Measurements from ENCODE around the gene CSRNP3.
"Not testable (repeated sequence)": the region's sequence is repeated elsewhere in the genome, so short reads cannot be mapped to it uniquely, and the experiment has no call there.

Gene CSRNP3

GRCh38 chr2:165647409-165647808, 177.9 kb downstream of the CSRNP3 start:
- Mint-ChIP-seq H3K36me3 (ENCODE audit: insufficient read depth) (no peaks in the 10 kb centered on the region), H3K4me1 (ENCODE audit: low read depth in 2 of 2) (no peaks in the 10 kb centered on the region), H3K9me3 (no peaks in the 10 kb centered on the region), H3K4me3 (no peak overlapping the region), H3K27me3 (peaks cover 29 to 33% of the 10 kb centered on the region in 2 donors), H3K27ac (no peak overlapping the region)
- DNase-seq (no peak), ATAC-seq (replicated peaks) (no peak)

DNA sequence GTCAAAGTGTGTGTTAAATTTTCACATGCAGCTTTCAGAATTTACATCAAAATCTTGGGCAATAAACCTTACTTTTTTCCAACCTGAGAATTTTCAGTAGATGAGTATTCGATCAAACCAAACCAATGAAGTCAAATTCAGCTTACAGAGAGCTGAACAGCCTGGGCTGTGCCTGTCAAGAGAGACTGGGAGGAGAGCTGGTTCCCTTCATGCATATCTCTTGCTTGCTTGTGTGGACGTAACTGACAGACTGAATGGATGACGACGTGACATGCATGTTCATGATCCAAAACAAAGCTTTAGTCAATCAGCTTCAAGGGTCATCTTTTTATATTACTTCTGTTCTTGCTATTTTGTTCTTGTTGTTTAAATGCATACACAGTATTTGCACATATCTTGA, 179.3 kb downstream of the CSRNP3 start:
- no peaks in the 10 kb centered on the region for H3K9me3 Mint-ChIP-seq
- no peak for DNase-seq
- H3K27me3 Mint-ChIP-seq = peaks cover 28 to 30% of the 10 kb centered on the region in 2 donors
- no peak overlapping the region for H3K27ac Mint-ChIP-seq
- H3K4me1 Mint-ChIP-seq (ENCODE audit: low read depth in 2 of 2) = no peaks in the 10 kb centered on the region
- H3K4me3 Mint-ChIP-seq = no peak overlapping the region
- no peaks in the 10 kb centered on the region for H3K36me3 Mint-ChIP-seq (ENCODE audit: insufficient read depth)
- ATAC-seq (replicated peaks) = no peak

- no peak for DNase-seq
- Mint-ChIP-seq H3K4me1 (ENCODE audit: low read depth in 2 of 2) (no peaks in the 10 kb centered on the region), H3K9me3 (no peaks in the 10 kb centered on the region), H3K4me3 (no peak overlapping the region), H3K27ac (no peak overlapping the region), H3K27me3 (peaks cover 24 to 30% of the 10 kb centered on the region in 2 donors), H3K36me3 (ENCODE audit: insufficient read depth) (no peaks in the 10 kb centered on the region)
- no peak for ATAC-seq (replicated peaks)
Measured at GRCh38 chr2:165651233-165651632, 181.7 kb downstream of the CSRNP3 start.

GRCh38 chr2:165655661-165656060, 186.2 kb downstream of the CSRNP3 start:
- no peaks in the 10 kb centered on the region for H3K9me3 Mint-ChIP-seq
- ATAC-seq (replicated peaks) (no peak), DNase-seq (no peak)
- H3K27ac Mint-ChIP-seq = no peak overlapping the region
- H3K27me3 Mint-ChIP-seq = peaks cover 37 to 48% of the 10 kb centered on the region in 2 donors
- no peaks in the 10 kb centered on the region for H3K4me1 Mint-ChIP-seq (ENCODE audit: low read depth in 2 of 2)
- no peak overlapping the region for H3K4me3 Mint-ChIP-seq
- H3K36me3 Mint-ChIP-seq (ENCODE audit: insufficient read depth) = no peaks in the 10 kb centered on the region

GRCh38 chr2:165660361-165660760, 190.9 kb downstream of the CSRNP3 start:
- peaks cover 1 to 3% of the 10 kb centered on the region in 2 donors for H3K9me3 Mint-ChIP-seq
- no peaks in the 10 kb centered on the region for H3K36me3 Mint-ChIP-seq (ENCODE audit: insufficient read depth)
- no peaks in the 10 kb centered on the region for H3K4me1 Mint-ChIP-seq (ENCODE audit: low read depth in 2 of 2)
- no peak overlapping the region for H3K4me3 Mint-ChIP-seq
- no peak for ATAC-seq (replicated peaks)
- H3K27ac Mint-ChIP-seq = no peak overlapping the region
- DNase-seq = no peak
- peaks cover 37 to 54% of the 10 kb centered on the region in 2 donors for H3K27me3 Mint-ChIP-seq

DNA sequence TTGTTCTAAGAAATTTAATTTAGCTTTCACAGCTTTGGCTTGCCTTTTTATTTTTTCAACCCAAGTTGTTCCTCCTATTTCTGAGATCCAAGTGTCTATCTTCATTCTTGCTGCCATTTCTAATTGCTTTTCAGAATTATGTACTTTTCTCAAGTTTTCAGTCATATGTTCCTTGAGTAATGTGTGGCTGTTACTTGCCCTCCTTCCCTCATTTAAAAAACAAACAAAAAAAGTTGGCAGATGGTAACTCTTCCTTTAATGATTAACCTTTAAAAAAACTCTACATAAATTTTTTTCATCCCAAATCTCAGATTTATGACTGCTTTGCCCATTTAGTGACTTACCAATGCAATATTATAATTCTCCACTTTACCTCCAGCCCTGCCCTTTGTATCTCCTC, 193.2 kb downstream of the CSRNP3 start:
- no peak overlapping the region for H3K27ac Mint-ChIP-seq
- peaks cover 36 to 41% of the 10 kb centered on the region in 2 donors for H3K27me3 Mint-ChIP-seq
- ATAC-seq (replicated peaks) (no peak), DNase-seq (no peak)
- H3K4me1 Mint-ChIP-seq (ENCODE audit: low read depth in 2 of 2) = no peaks in the 10 kb centered on the region
- no peak overlapping the region for H3K4me3 Mint-ChIP-seq
- no peaks in the 10 kb centered on the region for H3K36me3 Mint-ChIP-seq (ENCODE audit: insufficient read depth)
- H3K9me3 Mint-ChIP-seq = peaks cover 3 to 15% of the 10 kb centered on the region in 2 donors

- ATAC-seq (replicated peaks) (no peak), DNase-seq (no peak)
- no peak overlapping the region for H3K4me3 Mint-ChIP-seq
- no peak overlapping the region for H3K27ac Mint-ChIP-seq
- peaks cover 3 to 15% of the 10 kb centered on the region in 2 donors for H3K9me3 Mint-ChIP-seq
- H3K4me1 Mint-ChIP-seq (ENCODE audit: low read depth in 2 of 2) = no peaks in the 10 kb centered on the region
- no peaks in the 10 kb centered on the region for H3K36me3 Mint-ChIP-seq (ENCODE audit: insufficient read depth)
- H3K27me3 Mint-ChIP-seq = peaks cover 9 to 21% of the 10 kb centered on the region in 2 donors
Measured at GRCh38 chr2:165665614-165666013, 196.1 kb downstream of the CSRNP3 start.

GRCh38 chr2:165666073-165666472, 196.6 kb downstream of the CSRNP3 start:
- Mint-ChIP-seq H3K27me3 (peaks cover 9 to 21% of the 10 kb centered on the region in 2 donors), H3K9me3 (peaks cover 3 to 15% of the 10 kb centered on the region in 2 donors)
- not testable (repeated sequence) for H3K36me3 Mint-ChIP-seq (ENCODE audit: insufficient read depth); H3K4me3 Mint-ChIP-seq; DNase-seq; H3K4me1 Mint-ChIP-seq (ENCODE audit: low read depth in 2 of 2); H3K27ac Mint-ChIP-seq; ATAC-seq (replicated peaks)

DNA sequence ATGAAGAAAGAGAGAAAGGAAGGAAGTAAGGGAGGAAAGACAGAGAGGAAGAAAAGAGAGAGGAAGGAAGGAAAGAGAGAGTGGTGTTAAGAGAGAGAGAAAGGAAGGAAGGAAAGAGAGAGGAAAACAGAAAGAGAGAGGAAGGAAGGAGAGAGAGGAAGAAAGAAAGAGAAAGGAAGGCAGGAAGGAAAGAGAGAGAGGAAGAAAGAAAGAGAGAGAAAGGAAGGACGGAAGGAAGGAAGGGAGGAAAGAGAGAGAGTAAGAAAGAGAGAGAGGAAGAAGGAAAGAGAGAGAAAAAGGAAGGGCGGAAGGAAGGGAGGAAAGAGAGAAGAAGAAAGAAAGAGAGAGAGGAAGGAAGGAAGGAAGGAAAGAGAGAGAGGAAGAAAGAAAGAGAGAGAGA, 197.1 kb downstream of the CSRNP3 start:
- DNase-seq = no peak
- Mint-ChIP-seq H3K36me3 (ENCODE audit: insufficient read depth) (no peaks in the 10 kb centered on the region), H3K9me3 (peaks cover 3 to 15% of the 10 kb centered on the region in 2 donors), H3K4me3 (no peak overlapping the region), H3K4me1 (ENCODE audit: low read depth in 2 of 2) (no peaks in the 10 kb centered on the region), H3K27ac (no peak overlapping the region), H3K27me3 (peaks cover 9 to 21% of the 10 kb centered on the region in 2 donors)
- ATAC-seq (replicated peaks) = no peak

- Mint-ChIP-seq H3K4me3 (no peak overlapping the region), H3K4me1 (ENCODE audit: low read depth in 2 of 2) (no peaks in the 10 kb centered on the region), H3K27ac (no peak overlapping the region)
Measured at GRCh38 chr2:165667375-165667774, 197.9 kb downstream of the CSRNP3 start.

DNA sequence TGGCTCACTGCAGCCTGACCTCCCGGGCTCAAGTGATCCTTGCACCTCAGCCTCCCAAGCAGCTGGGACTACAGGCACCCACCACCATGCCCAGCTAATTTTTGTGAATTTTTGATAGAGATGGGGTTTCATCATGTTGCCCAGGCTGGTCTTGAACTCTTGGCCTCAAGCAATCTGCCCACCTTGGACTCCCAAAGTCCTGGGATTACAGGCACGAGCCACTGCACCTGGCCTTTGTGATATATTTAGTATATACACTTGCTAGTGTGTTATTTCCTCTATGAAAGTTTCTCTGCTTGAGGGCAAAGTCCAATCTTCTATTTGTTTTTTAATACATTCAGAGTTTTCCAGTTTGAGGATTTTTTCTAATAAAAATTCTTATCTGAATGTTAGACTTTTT, 205.3 kb downstream of the CSRNP3 start:
- Mint-ChIP-seq H3K27ac (no peak overlapping the region), H3K4me1 (ENCODE audit: low read depth in 2 of 2) (no peaks in the 10 kb centered on the region), H3K4me3 (no peak overlapping the region), H3K9me3 (no peaks in the 10 kb centered on the region), H3K27me3 (peaks cover 10 to 12% of the 10 kb centered on the region in 2 donors), H3K36me3 (ENCODE audit: insufficient read depth) (no peaks in the 10 kb centered on the region)
- DNase-seq = no peak
- ATAC-seq (replicated peaks) = no peak

More at GRCh38 chr2:165667375-165667774, 197.9 kb downstream of the CSRNP3 start:
- no peak for DNase-seq
- peaks cover 9 to 21% of the 10 kb centered on the region in 2 donors for H3K27me3 Mint-ChIP-seq
- H3K36me3 Mint-ChIP-seq (ENCODE audit: insufficient read depth) = no peaks in the 10 kb centered on the region
- no peak for ATAC-seq (replicated peaks)
- H3K9me3 Mint-ChIP-seq = peaks cover 3 to 15% of the 10 kb centered on the region in 2 donors

GRCh38 chr2:165675551-165675968, 206.1 kb downstream of the CSRNP3 start:
- peaks cover 10 to 12% of the 10 kb centered on the region in 2 donors for H3K27me3 Mint-ChIP-seq
- DNase-seq (no peak), ATAC-seq (replicated peaks) (no peak)
- no peak overlapping the region for H3K4me3 Mint-ChIP-seq
- H3K36me3 Mint-ChIP-seq (ENCODE audit: insufficient read depth) = no peaks in the 10 kb centered on the region
- no peak overlapping the region for H3K27ac Mint-ChIP-seq
- no peaks in the 10 kb centered on the region for H3K4me1 Mint-ChIP-seq (ENCODE audit: low read depth in 2 of 2)
- H3K9me3 Mint-ChIP-seq = no peaks in the 10 kb centered on the region

DNA sequence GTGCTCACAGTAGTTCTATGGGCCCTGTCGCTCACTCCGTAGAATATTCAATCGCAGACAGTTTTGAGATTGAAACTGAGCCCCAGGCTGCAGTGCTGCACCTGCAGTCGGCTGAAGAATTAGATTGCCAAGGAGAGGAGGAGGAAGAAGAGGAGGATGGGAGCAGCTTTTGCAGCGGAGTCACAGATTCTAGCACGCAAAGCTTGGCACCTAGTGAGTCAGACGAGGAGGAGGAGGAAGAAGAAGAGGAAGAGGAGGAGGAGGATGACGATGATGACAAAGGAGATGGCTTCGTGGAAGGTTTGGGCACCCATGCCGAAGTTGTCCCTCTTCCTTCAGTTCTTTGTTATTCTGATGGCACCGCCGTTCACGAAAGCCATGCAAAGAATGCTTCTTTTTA, 209.4 kb downstream of the CSRNP3 start:
- no peaks in the 10 kb centered on the region for H3K9me3 Mint-ChIP-seq
- H3K4me1 Mint-ChIP-seq (ENCODE audit: low read depth in 2 of 2) = no peaks in the 10 kb centered on the region
- H3K4me3 Mint-ChIP-seq = no peak overlapping the region
- H3K36me3 Mint-ChIP-seq (ENCODE audit: insufficient read depth) = no peaks in the 10 kb centered on the region
- H3K27ac Mint-ChIP-seq = no peak overlapping the region
- no peak for ATAC-seq (replicated peaks)
- H3K27me3 Mint-ChIP-seq = peaks cover 14 to 18% of the 10 kb centered on the region in 2 donors
- DNase-seq = no peak

- Mint-ChIP-seq H3K27me3 (peaks cover 16 to 18% of the 10 kb centered on the region in 2 donors), H3K36me3 (ENCODE audit: insufficient read depth) (no peaks in the 10 kb centered on the region), H3K4me3 (no peak overlapping the region), H3K4me1 (ENCODE audit: low read depth in 2 of 2) (no peaks in the 10 kb centered on the region), H3K27ac (no peak overlapping the region), H3K9me3 (no peaks in the 10 kb centered on the region)
- ATAC-seq (replicated peaks) (no peak), DNase-seq (no peak)
Measured at GRCh38 chr2:165679621-165680020, 210.1 kb downstream of the CSRNP3 start.

GRCh38 chr2:165681841-165682240, 212.3 kb downstream of the CSRNP3 start:
- Mint-ChIP-seq H3K4me3 (no peak overlapping the region), H3K4me1 (ENCODE audit: low read depth in 2 of 2) (no peaks in the 10 kb centered on the region), H3K27me3 (peaks cover 18 to 20% of the 10 kb centered on the region in 2 donors), H3K9me3 (no peaks in the 10 kb centered on the region), H3K36me3 (ENCODE audit: insufficient read depth) (no peaks in the 10 kb centered on the region), H3K27ac (no peak overlapping the region)
- ATAC-seq (replicated peaks) (no peak), DNase-seq (no peak)
